Caco-2 (cell line): Measurements from ENCODE around the gene KLF9. TPM values are rescaled to one million over a fixed set of nuclear protein-coding genes. Genes with fewer than 3 reads are reported as not detected.

Source experiments
- BruUV-seq: library from RNA; stranded (reverse); fragments of 400-500 nt; replicated peaks from 2 replicates; lab custom pipeline; 2021; lab: Mats Ljungman, UMichigan
- CTCF ChIA-PET: fragments of 300-600 bp; sonication (Branson Sonifier 250); formaldehyde crosslinking; loops from one replicate; lab custom pipeline; 2022; ENCODE audit warnings: antibody characterized with exemption; lab: Charles Lee
- POLR2A ChIA-PET: fragments of 300-600 bp; sonication (Branson Sonifier 250); formaldehyde crosslinking; loops from one replicate; lab custom pipeline; 2022; ENCODE audit warnings: antibody characterized with exemption; lab: Charles Lee
- DNase-seq, 2 experiments: peaks; one replicate each; pipeline versions ENCODE4 v3.0.0 to v3.0.0-alpha.2; 2020 to 2022
- H3K27me3 ChIP-seq: replicated peaks from 2 replicates; pipeline ENCODE4 v1.6.0; 2011; ENCODE audit warnings: low read length; ENCODE audit not compliant: control insufficient read depth, insufficient read depth
- H3K36me3 ChIP-seq: 2 replicates; pipeline ENCODE4 v1.5.1; 2011; ENCODE audit warnings: low read length; ENCODE audit not compliant: control insufficient read depth, insufficient read depth
- H3K4me1 ChIP-seq: fragments of 250-450 bp; sonication (Bioruptor Pico); 2 replicates; pipeline ENCODE4 v1.5.1; 2020; ENCODE audit warnings: mild to moderate bottlenecking
- H3K4me3 ChIP-seq: 2 replicates; pipeline ENCODE4 v1.5.1; 2011; ENCODE audit warnings: low read depth, mild to moderate bottlenecking, control low read depth, low read length
- H3K9me3 ChIP-seq: fragments of 250-450 bp; sonication (Bioruptor Pico); 2 replicates; pipeline ENCODE4 v1.5.1; 2020; ENCODE audit warnings: mild to moderate bottlenecking, moderate library complexity
- H3K27ac Mint-ChIP-seq: one replicate; pipeline ENCODE4 v1.8.0; 2022; ENCODE audit warnings: mixed read lengths; ENCODE audit not compliant: unreplicated experiment
- H3K27me3 Mint-ChIP-seq: one replicate; pipeline ENCODE4 v1.8.0; 2022; ENCODE audit warnings: mixed read lengths; ENCODE audit not compliant: insufficient read depth, unreplicated experiment
- H3K36me3 Mint-ChIP-seq: one replicate; pipeline ENCODE4 v1.8.0; 2022; ENCODE audit warnings: mild to moderate bottlenecking, mixed read lengths; ENCODE audit not compliant: insufficient read depth, unreplicated experiment
- H3K4me1 Mint-ChIP-seq: one replicate; pipeline ENCODE4 v1.8.0; 2022; ENCODE audit warnings: low read depth, mixed read lengths; ENCODE audit not compliant: unreplicated experiment
- H3K4me3 Mint-ChIP-seq: one replicate; pipeline ENCODE4 v1.8.0; 2022; ENCODE audit warnings: mild to moderate bottlenecking, moderate library complexity, mixed read lengths; ENCODE audit not compliant: unreplicated experiment
- H3K9me3 Mint-ChIP-seq: one replicate; pipeline ENCODE4 v1.8.0; 2022; ENCODE audit warnings: mixed read lengths; ENCODE audit not compliant: unreplicated experiment
- CTCF ChIP-seq, 2 experiments: fragments of 200-600 bp in 1 of 2; IDR thresholded peaks; 1 replicate in 1 of 2; 2 replicates in 1 of 2; pipeline versions ENCODE4 v1.5.1 to v1.8.0; 2011 to 2022; ENCODE audit warnings: antibody characterized with exemption in 1 of 2, control low read depth in 1 of 2, inconsistent platforms in 1 of 2, low read depth in 1 of 2, low read length in 1 of 2, mild to moderate bottlenecking in 1 of 2, moderate library complexity in 1 of 2; ENCODE audit not compliant: insufficient read depth in 1 of 2, severe bottlenecking in 1 of 2, unreplicated experiment in 1 of 2
- intact Hi-C: fragments of 100-400 bp; cut with micrococcal nuclease; formaldehyde crosslinking; loops from one replicate; pipeline ENCODE4 v1.10.0; 2022; ENCODE audit not compliant: unreplicated experiment
- total RNA-seq: library from RNA; stranded (reverse); gene quantifications from 2 replicates; pipeline ENCODE4 v1.2.3, GENCODE V29; 2022

KLF9 gene
- total RNA-seq, 1 experiment from 2014 or later: 0.98 TPM

- Mint-ChIP-seq H3K4me1 (no peaks in the 10 kb centered on the region), H3K36me3 (no peaks in the 10 kb centered on the region), H3K4me3 (no peak overlapping the region), H3K9me3 (no peaks in the 10 kb centered on the region), H3K27ac (no peak overlapping the region), H3K27me3 (no peaks in the 10 kb centered on the region)
- BruUV-seq: no TSS peak
- CTCF ChIA-PET: no interaction called here
- intact Hi-C loops: no loop called here
- TF ChIP-seq CTCF (IDR thresholded peaks at IDR 0.05; ENCODE audit: insufficient read depth in 1 of 2, low read depth in 1 of 2, low read length in 1 of 2, severe bottlenecking in 1 of 2, unreplicated experiment in 1 of 2): no peak
- POLR2A ChIA-PET: no interaction called here
- Histone ChIP-seq H3K4me1 (no peaks in the 10 kb centered on the region), H3K36me3 (no peaks in the 10 kb centered on the region), H3K4me3 (no peak overlapping the region), H3K9me3 (no peaks in the 10 kb centered on the region), H3K27me3 (no peaks in the 10 kb centered on the region)
- no peak for DNase-seq
These were observed 50.7 kb downstream of the KLF9 start for GRCh38 chr9:70363760-70364159.

GRCh38 chr9:70362952-70363351 lies 51.5 kb downstream of the KLF9 start:
- BruUV-seq: no TSS peak
- no peaks in the 10 kb centered on the region for H3K27me3 Mint-ChIP-seq
- H3K9me3 Mint-ChIP-seq: no peaks in the 10 kb centered on the region
- DNase-seq: no peak
- Histone ChIP-seq H3K36me3 (no peaks in the 10 kb centered on the region), H3K27me3 (no peaks in the 10 kb centered on the region), H3K4me1 (no peaks in the 10 kb centered on the region), H3K9me3 (no peaks in the 10 kb centered on the region), H3K4me3 (no peak overlapping the region)
- no peaks in the 10 kb centered on the region for H3K4me1 Mint-ChIP-seq
- H3K27ac Mint-ChIP-seq: no peak overlapping the region
- no peak overlapping the region for H3K4me3 Mint-ChIP-seq
- POLR2A ChIA-PET: no interaction called here
- H3K36me3 Mint-ChIP-seq: no peaks in the 10 kb centered on the region
- no peak for TF ChIP-seq CTCF (IDR thresholded peaks at IDR 0.05; ENCODE audit: insufficient read depth in 1 of 2, low read depth in 1 of 2, low read length in 1 of 2, severe bottlenecking in 1 of 2, unreplicated experiment in 1 of 2)
- intact Hi-C loops: no loop called here
- CTCF ChIA-PET: no interaction called here

GRCh38 chr9:70355801-70356200 lies 58.7 kb downstream of the KLF9 start:
- no TSS peak for BruUV-seq
- H3K27ac Mint-ChIP-seq: no peak overlapping the region

More at GRCh38 chr9:70355801-70356200, 58.7 kb downstream of the KLF9 start:
- Histone ChIP-seq H3K36me3 (no peaks in the 10 kb centered on the region), H3K9me3 (no peaks in the 10 kb centered on the region), H3K4me1 (no peaks in the 10 kb centered on the region), H3K4me3 (no peak overlapping the region), H3K27me3 (no peaks in the 10 kb centered on the region)
- ChIA-PET CTCF (no interaction called here), POLR2A (no interaction called here)
- intact Hi-C loops: no loop called here
- no peak for TF ChIP-seq CTCF (IDR thresholded peaks at IDR 0.05; ENCODE audit: insufficient read depth in 1 of 2, low read depth in 1 of 2, low read length in 1 of 2, severe bottlenecking in 1 of 2, unreplicated experiment in 1 of 2)
- Mint-ChIP-seq H3K9me3 (no peaks in the 10 kb centered on the region), H3K4me1 (no peaks in the 10 kb centered on the region), H3K27me3 (no peaks in the 10 kb centered on the region), H3K36me3 (no peaks in the 10 kb centered on the region), H3K4me3 (no peak overlapping the region)
- no peak for DNase-seq
